CD8-positive, alpha-beta memory T cell (primary cell): ENCODE data around the gene GID8. TPM values are rescaled to one million over a fixed set of nuclear protein-coding genes. Genes with fewer than 3 reads are reported as not detected.

Experiments
- CTCF ChIA-PET: fragments of 350-600 bp; sonication (Branson Sonifier 250); formaldehyde crosslinking; loops from one replicate; lab custom pipeline; 2021; ENCODE audit warnings: antibody characterized with exemption; lab: Charles Lee
- POLR2A ChIA-PET: fragments of 350-600 bp; sonication (Branson Sonifier 250); formaldehyde crosslinking; loops from one replicate; lab custom pipeline; 2021; ENCODE audit warnings: antibody characterized with exemption; lab: Charles Lee
- DNase-seq, 5 donors: peaks; one replicate each; pipeline versions ENCODE4 v3.0.0 to v3.0.0-alpha.2; 2020 to 2022; ENCODE audit warnings: mixed read lengths in 1 of 5
- H3K27ac ChIP-seq: one replicate; pipeline ENCODE4 v1.7.0; 2013; ENCODE audit warnings: low read depth, mild to moderate bottlenecking, low read length, moderate library complexity
- H3K27me3 ChIP-seq: 2 replicates; pipeline ENCODE4 v1.7.0; 2013; ENCODE audit warnings: low read length, mild to moderate bottlenecking; ENCODE audit not compliant: insufficient read depth, poor library complexity, severe bottlenecking
- H3K36me3 ChIP-seq: 2 replicates; pipeline ENCODE4 v1.7.0; 2013; ENCODE audit warnings: mild to moderate bottlenecking, low read length, moderate library complexity; ENCODE audit not compliant: insufficient read depth
- H3K4me1 ChIP-seq: 2 replicates; pipeline ENCODE4 v1.7.0; 2013; ENCODE audit warnings: mild to moderate bottlenecking, low read length, moderate library complexity; ENCODE audit not compliant: insufficient read depth
- H3K4me3 ChIP-seq: 2 replicates; pipeline ENCODE4 v1.7.0; 2013; ENCODE audit warnings: mild to moderate bottlenecking, low read length
- H3K9me3 ChIP-seq: 2 replicates; pipeline ENCODE4 v1.7.0; 2013; ENCODE audit warnings: mild to moderate bottlenecking, low read length
- H3K27ac Mint-ChIP-seq, 8 donors: one replicate each; pipeline ENCODE4 v1.8.0; 2020 to 2021; ENCODE audit warnings: mixed read lengths in 8 of 8, mild to moderate bottlenecking in 6 of 8, inconsistent platforms in 3 of 8, moderate library complexity in 3 of 8
- H3K27me3 Mint-ChIP-seq, 2 donors: one replicate each; pipeline ENCODE4 v1.8.0; 2020 to 2021; ENCODE audit warnings: mixed read lengths in 2 of 2, mild to moderate bottlenecking in 1 of 2, moderate library complexity in 1 of 2
- H3K36me3 Mint-ChIP-seq, 3 donors: one replicate each; pipeline ENCODE4 v1.8.0; 2020 to 2021; ENCODE audit warnings: mixed read lengths in 3 of 3, inconsistent platforms in 1 of 3, mild to moderate bottlenecking in 1 of 3
- H3K4me1 Mint-ChIP-seq, 3 donors: one replicate each; pipeline ENCODE4 v1.8.0; 2020 to 2021; ENCODE audit warnings: mixed read lengths in 3 of 3, inconsistent platforms in 1 of 3, mild to moderate bottlenecking in 1 of 3
- H3K4me3 Mint-ChIP-seq, 7 donors: one replicate each; pipeline ENCODE4 v1.8.0; 2020 to 2021; ENCODE audit warnings: mixed read lengths in 7 of 7, mild to moderate bottlenecking in 6 of 7, moderate library complexity in 4 of 7, inconsistent platforms in 2 of 7
- H3K9me3 Mint-ChIP-seq, 5 donors: one replicate each; pipeline ENCODE4 v1.8.0; 2020 to 2022; ENCODE audit warnings: mixed read lengths in 5 of 5, mild to moderate bottlenecking in 3 of 5, moderate library complexity in 2 of 5, inconsistent platforms in 1 of 5
- polyA plus RNA-seq: library from polyadenylated mRNA; unstranded; fragments of 300-500 nt; fragmentation: Illumina TruSeq; gene quantifications from one replicate; pipeline ENCODE4 v1.2.3, GENCODE V29; 2021
- total RNA-seq, 2 experiments: library from RNA; stranded (reverse); gene quantifications; one replicate each; pipeline ENCODE4 v1.2.3, GENCODE V29; 2021

GID8 gene
- total and polyA plus RNA-seq, 3 experiments from 2014 or later = 19.0 to 45.5 (median 44.9) TPM

- Histone ChIP-seq H3K9me3 (no peaks in the 10 kb centered on the region), H3K27ac (no peak overlapping the region), H3K4me1 (peaks cover 3% of the 10 kb centered on the region), H3K27me3 (no peaks in the 10 kb centered on the region), H3K4me3 (no peak overlapping the region), H3K36me3 (peaks cover 39% of the 10 kb centered on the region)
- CTCF ChIA-PET = no interaction called here
- peak in 1 of 5 donors; percentile 38 for DNase-seq
- peaks cover 6 to 98% (median 13%) of the 10 kb centered on the region in 3 donors for H3K36me3 Mint-ChIP-seq
- POLR2A ChIA-PET = no interaction called here
- no peak overlapping the region for H3K4me3 Mint-ChIP-seq
- H3K4me1 Mint-ChIP-seq = peaks cover 11 to 23% (median 18%) of the 10 kb centered on the region in 3 donors
- no peak overlapping the region for H3K27ac Mint-ChIP-seq
- H3K27me3 Mint-ChIP-seq = no peaks in the 10 kb centered on the region
- H3K9me3 Mint-ChIP-seq = no peaks in the 10 kb centered on the region
These were observed 7.9 kb downstream of the GID8 start for GRCh38 chr20:62945771-62946339.

GRCh38 chr20:62946918-62947317 is 9.0 kb downstream of the GID8 start:
- Histone ChIP-seq H3K4me1 (peaks cover 7% of the 10 kb centered on the region), H3K27ac (no peak overlapping the region), H3K4me3 (no peak overlapping the region), H3K36me3 (peaks cover 39% of the 10 kb centered on the region), H3K9me3 (no peaks in the 10 kb centered on the region), H3K27me3 (no peaks in the 10 kb centered on the region)
- no peaks in the 10 kb centered on the region for H3K27me3 Mint-ChIP-seq
- CTCF ChIA-PET = no interaction called here
- no peaks in the 10 kb centered on the region for H3K9me3 Mint-ChIP-seq
- H3K4me3 Mint-ChIP-seq = peak overlapping the region in 1 of 7 donors; percentile 25
- POLR2A ChIA-PET = no interaction called here
- peaks cover 6 to 88% (median 8%) of the 10 kb centered on the region in 3 donors for H3K36me3 Mint-ChIP-seq
- peaks cover 7 to 13% (median 13%) of the 10 kb centered on the region in 3 donors for H3K4me1 Mint-ChIP-seq
- DNase-seq = peak in 1 of 5 donors; percentile 10
- H3K27ac Mint-ChIP-seq = peak overlapping the region in 1 of 8 donors; percentile 48

GRCh38 chr20:62947532-62948300 is 9.8 kb downstream of the GID8 start:
- H3K4me3 ChIP-seq = no peak overlapping the region
- no peaks in the 10 kb centered on the region for H3K27me3 Mint-ChIP-seq
- ChIA-PET CTCF (no interaction called here), POLR2A (interaction anchor here (0.7 kb wide), 1 partner anchor 30 kb away, joined by 6 read pairs; no protein-coding TSS in a partner anchor)
- peaks cover 9 to 17% (median 16%) of the 10 kb centered on the region in 3 donors for H3K4me1 Mint-ChIP-seq
- H3K4me3 Mint-ChIP-seq = peak overlapping the region in 1 of 7 donors; percentile 25
- no peaks in the 10 kb centered on the region for H3K9me3 Mint-ChIP-seq
- no peak overlapping the region for H3K27ac ChIP-seq
- H3K36me3 Mint-ChIP-seq = peaks cover 6 to 81% (median 8%) of the 10 kb centered on the region in 3 donors
- peaks cover 13% of the 10 kb centered on the region for H3K4me1 ChIP-seq
- H3K9me3 ChIP-seq = no peaks in the 10 kb centered on the region
- peaks cover 38% of the 10 kb centered on the region for H3K36me3 ChIP-seq
- DNase-seq = peak in 1 of 5 donors; percentile 13
- peak overlapping the region in 1 of 8 donors; percentile 23 for H3K27ac Mint-ChIP-seq
- no peaks in the 10 kb centered on the region for H3K27me3 ChIP-seq

- Histone ChIP-seq H3K9me3 (no peaks in the 10 kb centered on the region), H3K27ac (no peak overlapping the region), H3K27me3 (no peaks in the 10 kb centered on the region), H3K4me3 (no peak overlapping the region), H3K36me3 (peaks cover 31% of the 10 kb centered on the region), H3K4me1 (peaks cover 29% of the 10 kb centered on the region)
- H3K27me3 Mint-ChIP-seq = no peaks in the 10 kb centered on the region
- peaks cover 17 to 31% (median 30%) of the 10 kb centered on the region in 3 donors for H3K4me1 Mint-ChIP-seq
- ChIA-PET POLR2A (no interaction called here), CTCF (interaction anchor here (0.7 to 2.9 kb wide), 2 partner anchors 9 to 23 kb away, joined by 4 to 9 read pairs; no protein-coding TSS in a partner anchor)
- DNase-seq = peak in 1 of 5 donors; percentile 20
- no peaks in the 10 kb centered on the region for H3K9me3 Mint-ChIP-seq
- peak overlapping the region in 2 of 8 donors; percentile 5 to 42 for H3K27ac Mint-ChIP-seq
- peak overlapping the region in 2 of 7 donors; percentile 40 to 42 for H3K4me3 Mint-ChIP-seq
- H3K36me3 Mint-ChIP-seq = peaks cover 3 to 65% (median 8%) of the 10 kb centered on the region in 3 donors
These were observed 11.3 kb downstream of the GID8 start for GRCh38 chr20:62949153-62949821.

GRCh38 chr20:62949962-62950361 is 12.0 kb downstream of the GID8 start:
- Mint-ChIP-seq H3K27me3 (no peaks in the 10 kb centered on the region), H3K27ac (peak overlapping the region in 4 of 8 donors; percentile 27 to 81 (median 42)), H3K4me1 (peaks cover 21 to 35% (median 34%) of the 10 kb centered on the region in 3 donors), H3K4me3 (peak overlapping the region in 3 of 7 donors; percentile 35 to 42 (median 36)), H3K36me3 (peaks cover 0 to 58% (median 8%) of the 10 kb centered on the region in 3 donors), H3K9me3 (no peaks in the 10 kb centered on the region)
- H3K9me3 ChIP-seq = no peaks in the 10 kb centered on the region
- ChIA-PET POLR2A (no interaction called here), CTCF (interaction anchor here (0.7 to 2.9 kb wide), 2 partner anchors 10 to 23 kb away, joined by 4 to 9 read pairs; no protein-coding TSS in a partner anchor)
- H3K4me1 ChIP-seq = peaks cover 35% of the 10 kb centered on the region
- H3K4me3 ChIP-seq = no peak overlapping the region
- no peaks in the 10 kb centered on the region for H3K27me3 ChIP-seq
- no peak overlapping the region for H3K27ac ChIP-seq
- DNase-seq = no peak
- H3K36me3 ChIP-seq = peaks cover 25% of the 10 kb centered on the region

- Histone ChIP-seq H3K27me3 (no peaks in the 10 kb centered on the region), H3K4me3 (no peak overlapping the region), H3K9me3 (no peaks in the 10 kb centered on the region), H3K4me1 (peaks cover 37% of the 10 kb centered on the region), H3K36me3 (peaks cover 20% of the 10 kb centered on the region), H3K27ac (no peak overlapping the region)
- POLR2A ChIA-PET = no interaction called here
- CTCF ChIA-PET = interaction anchor here (2.9 kb wide), 1 partner anchor 22 kb away, joined by 9 read pairs; no protein-coding TSS in a partner anchor
- H3K27me3 Mint-ChIP-seq = no peaks in the 10 kb centered on the region
- peak overlapping the region in 1 of 7 donors; percentile 24 for H3K4me3 Mint-ChIP-seq
- DNase-seq = peak in 1 of 5 donors; percentile 32
- H3K36me3 Mint-ChIP-seq = peaks cover 0 to 50% (median 8%) of the 10 kb centered on the region in 3 donors
- peaks cover 21 to 35% (median 34%) of the 10 kb centered on the region in 3 donors for H3K4me1 Mint-ChIP-seq
- H3K9me3 Mint-ChIP-seq = no peaks in the 10 kb centered on the region
- peak overlapping the region in 2 of 8 donors; percentile 38 to 63 for H3K27ac Mint-ChIP-seq
These were observed 12.8 kb downstream of the GID8 start for GRCh38 chr20:62950741-62951140.

GRCh38 chr20:62951143-62951895 is 13.4 kb downstream of the GID8 start:
- Mint-ChIP-seq H3K4me1 (peaks cover 21 to 35% (median 34%) of the 10 kb centered on the region in 3 donors), H3K4me3 (peak overlapping the region in 4 of 7 donors; percentile 19 to 63 (median 54)), H3K27ac (peak overlapping the region in 4 of 8 donors; percentile 57 to 93 (median 69)), H3K36me3 (peaks cover 0 to 45% (median 8%) of the 10 kb centered on the region in 3 donors), H3K27me3 (no peaks in the 10 kb centered on the region), H3K9me3 (no peaks in the 10 kb centered on the region)
- Histone ChIP-seq H3K9me3 (no peaks in the 10 kb centered on the region), H3K36me3 (peaks cover 15% of the 10 kb centered on the region), H3K27me3 (no peaks in the 10 kb centered on the region), H3K27ac (no peak overlapping the region), H3K4me3 (no peak overlapping the region), H3K4me1 (peaks cover 37% of the 10 kb centered on the region)
- ChIA-PET POLR2A (no interaction called here), CTCF (interaction anchor here (2.9 kb wide), 1 partner anchor 21 kb away, joined by 9 read pairs; no protein-coding TSS in a partner anchor)
- DNase-seq = peak in 1 of 5 donors; percentile 39
